Mesothelial cell of epicardium (in vitro differentiated cells): ENCODE measurements around the gene FAM193A. TPM values are rescaled to one million over a fixed set of nuclear protein-coding genes. Genes with fewer than 3 reads are reported as not detected.
A peak's percentile ranks its signal among the peaks of the same experiment; 100 is the strongest.

Experiments
- DNase-seq, 2 experiments: peaks; one replicate each; pipeline ENCODE4 v3.0.0; 2021; ENCODE audit warnings: low spot score in 2 of 2; ENCODE audit not compliant: unreplicated experiment in 2 of 2
- H3K27ac Mint-ChIP-seq: 2 replicates; pipeline ENCODE4 v1.8.0; 2021; ENCODE audit warnings: mixed read lengths
- H3K27me3 Mint-ChIP-seq: 2 replicates; pipeline ENCODE4 v1.8.0; 2021; ENCODE audit warnings: low read depth, mixed read lengths
- H3K36me3 Mint-ChIP-seq: 2 replicates; pipeline ENCODE4 v1.8.0; 2021; ENCODE audit warnings: mixed read lengths
- H3K4me1 Mint-ChIP-seq: 2 replicates; pipeline ENCODE4 v1.8.0; 2021; ENCODE audit warnings: mixed read lengths
- H3K4me3 Mint-ChIP-seq: 2 replicates; pipeline ENCODE4 v1.8.0; 2021; ENCODE audit warnings: mild to moderate bottlenecking, moderate library complexity, mixed read lengths
- H3K9me3 Mint-ChIP-seq: 2 replicates; pipeline ENCODE4 v1.8.0; 2021; ENCODE audit warnings: mixed read lengths
- total RNA-seq: library from RNA; stranded (reverse); gene quantifications from 3 replicates; pipeline ENCODE4 v1.2.1, GENCODE V29; 2021
- TF ChIP-seq, protein P1 (sequence below): fragments of 200-600 bp; sonication (generic); IDR thresholded peaks from one replicate; pipeline ENCODE4 v1.5.0; 2021; ENCODE audit warnings: antibody characterized with exemption; ENCODE audit not compliant: unreplicated experiment

The FAM193A gene
- total RNA-seq, 1 donor from 2014 or later: 48.1 TPM

DNA sequence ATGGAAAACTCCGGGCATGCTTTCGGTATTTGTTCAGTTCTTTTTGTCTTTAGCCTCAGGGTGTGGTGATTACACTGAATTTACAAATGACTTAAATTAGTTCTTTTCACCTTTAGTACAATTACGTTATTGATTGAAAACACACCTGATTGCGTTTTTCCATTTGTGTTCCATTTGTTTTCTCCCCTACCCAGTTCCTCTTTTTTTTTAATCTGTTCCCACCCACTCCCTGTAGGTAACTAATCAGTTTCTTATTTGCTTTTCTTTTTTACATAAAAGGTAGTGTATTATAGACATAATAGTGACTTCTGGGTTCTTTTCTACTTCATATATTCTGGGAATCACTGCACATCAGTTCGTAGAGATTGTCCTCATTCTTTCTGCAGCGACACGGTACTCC is 166.3 kb downstream of the FAM193A start:
- TF ChIP-seq, protein P1, sequence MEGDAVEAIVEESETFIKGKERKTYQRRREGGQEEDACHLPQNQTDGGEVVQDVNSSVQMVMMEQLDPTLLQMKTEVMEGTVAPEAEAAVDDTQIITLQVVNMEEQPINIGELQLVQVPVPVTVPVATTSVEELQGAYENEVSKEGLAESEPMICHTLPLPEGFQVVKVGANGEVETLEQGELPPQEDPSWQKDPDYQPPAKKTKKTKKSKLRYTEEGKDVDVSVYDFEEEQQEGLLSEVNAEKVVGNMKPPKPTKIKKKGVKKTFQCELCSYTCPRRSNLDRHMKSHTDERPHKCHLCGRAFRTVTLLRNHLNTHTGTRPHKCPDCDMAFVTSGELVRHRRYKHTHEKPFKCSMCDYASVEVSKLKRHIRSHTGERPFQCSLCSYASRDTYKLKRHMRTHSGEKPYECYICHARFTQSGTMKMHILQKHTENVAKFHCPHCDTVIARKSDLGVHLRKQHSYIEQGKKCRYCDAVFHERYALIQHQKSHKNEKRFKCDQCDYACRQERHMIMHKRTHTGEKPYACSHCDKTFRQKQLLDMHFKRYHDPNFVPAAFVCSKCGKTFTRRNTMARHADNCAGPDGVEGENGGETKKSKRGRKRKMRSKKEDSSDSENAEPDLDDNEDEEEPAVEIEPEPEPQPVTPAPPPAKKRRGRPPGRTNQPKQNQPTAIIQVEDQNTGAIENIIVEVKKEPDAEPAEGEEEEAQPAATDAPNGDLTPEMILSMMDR: no peak
- no peaks in the 10 kb centered on the region for H3K4me1 Mint-ChIP-seq
- no peaks in the 10 kb centered on the region for H3K9me3 Mint-ChIP-seq
- no peak for DNase-seq
- no peak overlapping the region for H3K27ac Mint-ChIP-seq
- H3K36me3 Mint-ChIP-seq: peaks cover 41% of the 10 kb centered on the region
- H3K4me3 Mint-ChIP-seq: no peak overlapping the region
- no peaks in the 10 kb centered on the region for H3K27me3 Mint-ChIP-seq

GRCh38 chr4:2712261-2712842 is 175.9 kb downstream of the FAM193A start:
- Mint-ChIP-seq H3K27me3 (no peaks in the 10 kb centered on the region), H3K4me3 (no peak overlapping the region), H3K9me3 (peaks cover 4% of the 10 kb centered on the region), H3K36me3 (peaks cover 31% of the 10 kb centered on the region), H3K4me1 (peaks cover 5% of the 10 kb centered on the region), H3K27ac (no peak overlapping the region)
- TF ChIP-seq, protein P1: no peak
- DNase-seq: no peak

DNA sequence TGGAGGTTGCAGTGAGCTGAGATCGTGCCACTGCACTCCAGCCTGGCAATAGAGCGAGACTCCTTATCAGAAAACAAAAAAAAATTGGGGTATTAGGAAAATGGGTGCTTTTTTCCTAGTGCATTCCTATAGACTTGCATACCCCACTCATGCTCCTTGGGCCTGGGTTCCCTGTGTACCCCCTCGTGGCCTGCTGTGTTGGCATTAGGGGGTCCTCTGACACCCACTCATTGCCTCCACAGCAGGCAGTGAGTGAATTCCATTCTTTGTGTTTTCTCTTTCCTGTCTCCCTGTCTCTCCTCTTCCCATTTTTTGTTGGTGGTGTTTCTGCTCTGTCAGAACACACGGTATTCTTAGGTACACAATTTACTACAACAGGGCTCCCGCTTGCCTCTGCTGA is 176.9 kb downstream of the FAM193A start:
- Mint-ChIP-seq H3K4me1 (peaks cover 5% of the 10 kb centered on the region), H3K27me3 (no peaks in the 10 kb centered on the region), H3K36me3 (peaks cover 33% of the 10 kb centered on the region), H3K9me3 (peaks cover 4% of the 10 kb centered on the region), H3K27ac (peak overlapping the region; percentile 54), H3K4me3 (no peak overlapping the region)
- TF ChIP-seq, protein P1: no peak
- no peak for DNase-seq

DNA sequence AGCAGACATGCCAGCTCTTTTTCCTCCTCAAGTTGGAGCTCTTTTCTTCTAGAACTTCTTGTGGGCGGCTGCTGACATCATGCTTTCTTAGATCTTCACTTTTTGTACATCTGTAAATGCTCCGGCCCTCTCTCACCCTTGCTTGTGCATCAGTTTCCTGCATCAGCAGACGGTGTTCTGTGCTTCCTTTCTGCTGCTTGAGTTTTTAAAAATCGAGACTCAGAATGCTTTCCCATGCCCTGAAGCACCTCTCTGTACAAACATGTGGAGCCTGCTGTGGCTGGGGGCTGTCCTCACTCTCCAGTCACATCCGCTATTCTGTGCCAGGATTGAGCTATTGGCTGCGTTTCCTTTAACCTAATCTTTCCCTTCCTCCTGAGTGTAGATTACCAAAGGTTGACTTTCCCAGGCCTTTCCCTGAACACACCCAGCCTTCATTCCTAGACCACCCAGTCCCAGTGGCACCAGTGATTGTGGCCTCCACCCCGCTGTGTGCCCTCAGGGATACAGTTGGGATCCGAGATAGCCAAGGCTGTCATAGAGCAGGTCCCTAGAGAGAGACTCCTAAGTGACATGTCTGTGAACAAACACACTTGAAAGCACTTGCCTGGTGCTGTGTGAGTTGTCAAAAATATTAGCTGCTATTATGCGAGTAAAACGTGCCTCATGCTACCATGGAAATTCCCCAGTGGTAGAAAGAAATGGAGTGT is 177.8 kb downstream of the FAM193A start:
- TF ChIP-seq, protein P1: no peak
- Mint-ChIP-seq H3K4me3 (no peak overlapping the region), H3K9me3 (peaks cover 4% of the 10 kb centered on the region), H3K4me1 (peaks cover 5% of the 10 kb centered on the region), H3K27me3 (no peaks in the 10 kb centered on the region), H3K27ac (peak overlapping the region; percentile 62), H3K36me3 (peaks cover 35% of the 10 kb centered on the region)
- DNase-seq: no peak

DNA sequence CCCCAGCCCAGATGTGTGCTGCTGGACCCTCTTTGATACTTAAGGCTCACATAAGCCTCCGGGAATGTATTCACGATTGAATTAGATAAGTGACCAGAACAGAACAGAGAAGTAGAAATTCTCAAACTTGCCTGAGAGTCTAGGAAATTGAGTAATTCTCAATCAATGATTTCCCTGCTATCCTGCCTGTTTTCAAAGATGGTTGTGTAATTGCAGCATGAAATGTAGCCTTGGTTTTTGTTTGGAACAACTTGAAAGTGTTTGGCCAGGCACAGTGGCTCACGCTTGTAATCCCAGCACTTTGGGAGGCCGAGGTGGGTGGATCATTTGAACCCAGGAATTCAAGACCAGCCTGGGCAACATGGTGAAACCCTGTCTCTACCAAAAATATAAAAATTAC is 178.5 kb downstream of the FAM193A start:
- TF ChIP-seq, protein P1: no peak
- no peak for DNase-seq
- Mint-ChIP-seq H3K27ac (no peak overlapping the region), H3K4me3 (no peak overlapping the region), H3K9me3 (peaks cover 4% of the 10 kb centered on the region), H3K27me3 (no peaks in the 10 kb centered on the region), H3K4me1 (peaks cover 5% of the 10 kb centered on the region), H3K36me3 (peaks cover 38% of the 10 kb centered on the region)
